8988T (cell line): ENCODE measurements around the gene CTBP1.

Experiments
- DNase-seq: peaks from one replicate; pipeline ENCODE4 v3.0.0; 2011

Gene CTBP1

DNA sequence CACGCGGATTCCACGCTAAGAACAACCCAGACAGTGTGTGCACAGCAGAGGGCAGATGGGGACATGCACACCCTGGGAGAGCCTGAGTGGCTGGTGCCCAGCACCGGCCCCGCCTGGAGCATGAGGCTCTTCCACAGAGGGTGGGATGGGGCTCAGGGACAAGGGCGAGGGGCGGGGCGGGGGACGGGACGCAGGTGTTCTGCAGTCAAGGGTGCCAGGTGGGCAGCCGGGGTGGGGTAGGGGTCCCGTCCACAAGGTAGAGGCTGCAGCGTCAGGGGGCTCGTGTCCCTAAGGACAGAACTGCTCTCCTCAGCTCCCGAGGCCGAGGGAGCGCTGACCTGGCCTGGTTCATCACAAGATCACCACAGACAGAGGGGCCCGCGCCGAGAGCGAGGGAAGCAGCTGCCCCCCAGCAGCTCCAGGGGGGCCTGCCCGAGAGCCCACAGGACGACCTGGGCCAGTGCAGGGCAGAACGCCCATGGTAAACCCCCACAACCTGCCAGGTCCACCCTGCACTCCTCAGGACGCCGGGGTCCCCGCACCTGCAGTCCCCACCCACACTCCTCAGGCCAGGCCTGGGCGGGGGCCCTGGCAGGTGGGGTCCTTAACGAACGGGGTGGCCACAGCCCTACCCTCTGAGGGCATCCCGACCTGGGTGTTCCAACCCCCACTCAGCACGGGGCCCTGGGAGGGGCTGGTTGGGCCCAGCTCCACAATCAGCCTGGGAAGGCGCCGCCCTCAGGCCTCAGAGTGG lies 26.7 kb downstream of the CTBP1 start:
- DNase-seq: no peak

DNA sequence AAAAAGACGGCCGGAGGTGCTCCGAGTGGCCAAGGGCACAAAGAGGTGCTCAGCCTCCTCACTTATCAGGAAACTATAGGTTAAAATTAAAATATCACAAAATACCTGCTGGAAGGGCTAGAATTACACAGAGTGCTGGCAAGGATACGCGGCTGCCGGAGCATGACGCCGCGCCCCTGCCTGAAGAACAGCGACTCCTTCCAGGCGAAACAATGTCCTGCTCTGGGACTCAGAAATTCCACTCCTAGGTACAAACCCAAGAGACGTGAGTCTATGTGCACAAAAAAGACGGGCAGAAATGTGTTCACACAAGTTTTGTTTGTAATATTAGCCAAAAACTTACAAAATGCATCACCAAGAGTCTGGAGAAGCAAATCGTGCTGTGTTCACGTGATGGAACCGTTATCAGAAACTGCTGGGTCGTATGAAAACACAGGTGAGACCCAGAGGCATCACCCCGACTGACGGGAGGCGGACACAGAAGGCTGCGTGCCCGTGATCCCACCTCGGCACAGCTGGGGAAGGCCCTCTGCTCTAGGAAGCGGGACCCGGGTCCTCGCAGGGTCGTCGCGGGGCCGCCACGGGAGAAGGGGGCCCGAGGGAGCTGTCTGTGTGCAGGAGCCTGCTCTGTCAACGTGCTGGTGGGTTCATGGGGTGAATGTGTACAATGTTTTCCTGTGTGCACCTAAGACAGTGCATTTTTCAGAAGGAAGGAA lies 27.6 kb downstream of the CTBP1 start:
- DNase-seq: no peak

DNA sequence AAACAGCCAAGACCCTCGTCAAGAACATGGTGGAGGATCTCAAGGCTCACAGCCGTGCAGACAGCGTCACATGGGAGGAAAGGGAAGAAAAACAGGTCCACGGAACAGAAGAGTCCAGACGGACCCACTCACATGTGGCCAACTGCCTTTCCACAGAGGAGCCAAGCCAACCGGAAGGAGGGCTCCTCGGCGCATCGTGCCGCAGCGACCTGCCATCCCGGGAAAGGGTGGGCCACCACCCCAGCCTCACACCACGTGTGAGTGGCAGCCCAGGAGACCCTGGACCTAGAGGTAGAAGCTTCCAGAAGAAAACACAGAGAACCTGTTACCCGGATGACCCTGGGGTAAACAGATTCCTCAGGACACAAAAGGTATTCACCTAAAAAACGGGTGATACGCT lies 28.4 kb downstream of the CTBP1 start:
- DNase-seq: no peak

DNA sequence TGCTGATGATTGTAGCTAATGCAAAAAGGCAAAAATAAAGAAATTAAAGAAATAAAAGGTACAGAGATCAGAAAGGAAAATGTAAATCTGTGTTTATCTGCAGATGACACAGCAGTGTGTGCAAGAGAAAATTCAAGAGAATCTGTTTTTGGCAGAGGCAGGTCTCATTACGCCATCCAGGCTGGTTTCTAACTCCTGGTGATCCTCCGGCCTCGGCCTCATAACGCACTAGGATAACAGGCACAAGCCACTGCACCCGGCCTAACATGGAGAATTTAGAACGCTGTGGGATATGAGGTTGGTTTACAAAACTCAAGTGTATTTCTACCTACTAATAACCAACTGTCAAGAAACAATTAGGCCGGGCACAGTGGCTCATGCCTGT lies 29.4 kb downstream of the CTBP1 start:
- DNase-seq: no peak

DNA sequence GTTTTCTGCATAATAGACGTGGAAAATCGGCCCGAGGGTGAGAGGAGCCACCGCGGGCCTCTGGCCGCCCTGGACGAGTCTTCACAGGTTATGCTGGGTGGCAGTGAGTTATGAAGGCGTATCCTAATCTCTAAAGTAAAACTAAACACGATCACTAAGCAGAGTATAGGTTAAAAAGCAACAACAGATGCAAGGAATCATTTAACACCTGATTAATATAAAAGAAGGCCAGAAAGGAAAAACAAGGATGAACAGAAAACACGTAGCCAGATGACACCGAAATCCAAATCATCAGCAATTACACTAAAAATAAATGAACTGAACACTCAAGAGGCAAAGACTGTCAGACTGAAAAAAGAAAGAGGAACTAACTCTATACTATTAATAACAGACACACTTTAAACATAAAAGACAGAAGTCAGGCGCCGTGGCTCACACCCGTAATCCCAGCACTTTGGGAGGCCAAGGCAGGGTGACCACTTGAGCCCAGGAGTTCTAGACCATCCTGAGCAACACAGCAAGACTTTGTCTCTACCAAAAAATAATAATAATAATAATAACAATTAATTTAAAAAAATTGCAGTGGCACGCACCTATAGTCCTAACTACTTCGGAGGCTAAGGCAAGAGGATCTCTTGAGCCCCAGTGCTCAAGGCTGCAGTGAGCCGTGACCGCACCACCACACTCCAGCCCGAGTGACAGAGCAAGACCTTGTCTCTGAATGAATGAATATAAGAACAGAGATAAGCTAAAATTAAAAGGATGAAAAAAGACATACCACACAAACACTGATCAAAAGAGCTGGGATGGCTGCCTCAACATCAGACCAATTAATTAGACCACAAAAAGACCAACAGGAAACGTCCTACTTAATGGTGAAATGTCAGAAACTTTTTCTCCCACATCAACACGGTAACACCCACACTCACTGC lies 30.0 kb downstream of the CTBP1 start:
- DNase-seq: no peak

DNA sequence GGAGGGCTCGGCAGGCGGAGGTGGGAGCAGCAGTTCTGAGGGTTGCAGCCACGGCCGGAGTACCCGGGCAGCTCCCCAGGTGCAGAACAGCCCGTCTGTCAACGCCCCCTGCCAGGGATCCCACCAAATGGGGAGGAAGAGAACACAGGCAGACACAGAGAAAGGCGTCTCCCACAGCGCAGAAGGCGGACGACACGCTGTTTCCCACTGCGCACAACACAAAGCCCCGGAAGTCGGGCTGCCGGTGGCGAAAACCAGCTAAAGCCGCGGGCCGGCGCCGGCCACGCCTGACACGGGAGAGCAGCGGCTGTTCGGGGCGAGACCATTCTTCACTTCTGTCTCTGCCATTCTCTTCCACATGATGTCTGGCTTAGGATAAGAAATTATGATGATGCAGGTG lies 31.6 kb downstream of the CTBP1 start:
- DNase-seq: no peak

DNA sequence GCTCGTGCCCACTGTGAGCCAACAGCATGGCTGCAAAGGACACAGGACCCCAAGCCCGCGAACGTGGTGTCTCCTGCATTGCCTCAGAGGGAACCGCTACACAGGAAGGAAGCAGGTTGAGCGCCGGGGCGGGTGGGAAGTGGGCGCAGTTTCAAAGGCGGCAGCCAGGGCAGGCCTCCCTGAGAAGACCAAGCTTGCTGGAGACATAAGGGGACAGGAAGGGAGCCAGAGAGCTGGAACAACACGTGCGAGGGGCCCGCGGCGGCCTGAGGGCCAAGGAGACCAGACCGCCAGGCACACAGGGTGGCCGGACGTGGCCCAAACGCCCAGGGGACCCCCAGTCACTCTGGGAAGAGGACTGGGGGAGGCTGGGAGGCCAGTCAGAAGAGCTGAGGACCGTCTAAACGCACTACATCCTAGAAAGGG lies 32.0 kb downstream of the CTBP1 start:
- DNase-seq: no peak

DNA sequence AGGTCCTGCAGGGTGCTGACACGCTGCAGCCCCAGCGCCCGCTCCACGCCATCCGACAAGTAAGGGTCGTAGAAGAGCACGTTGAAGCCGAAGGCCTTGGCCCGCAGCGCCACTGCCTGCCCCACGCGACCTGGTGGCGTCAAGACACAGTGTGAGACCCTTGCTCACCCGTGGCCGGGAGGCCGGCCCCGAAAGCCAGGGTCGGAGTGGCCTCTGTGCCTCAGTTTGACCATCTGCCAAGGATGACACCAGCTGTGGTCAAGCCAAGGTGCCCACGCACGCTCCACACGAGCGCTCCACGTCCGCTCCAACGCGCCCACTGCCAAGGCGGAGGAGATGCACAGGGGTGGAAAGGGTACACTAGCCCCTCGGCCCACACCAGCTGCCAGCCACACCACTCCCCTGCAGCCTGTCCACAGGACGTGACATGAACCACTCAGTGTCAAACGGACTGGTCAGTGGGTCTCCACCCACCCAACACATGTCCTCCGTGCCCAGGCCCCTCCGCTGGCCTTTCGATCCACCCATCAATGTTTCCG lies 32.8 kb downstream of the CTBP1 start:
- no peak for DNase-seq

DNA sequence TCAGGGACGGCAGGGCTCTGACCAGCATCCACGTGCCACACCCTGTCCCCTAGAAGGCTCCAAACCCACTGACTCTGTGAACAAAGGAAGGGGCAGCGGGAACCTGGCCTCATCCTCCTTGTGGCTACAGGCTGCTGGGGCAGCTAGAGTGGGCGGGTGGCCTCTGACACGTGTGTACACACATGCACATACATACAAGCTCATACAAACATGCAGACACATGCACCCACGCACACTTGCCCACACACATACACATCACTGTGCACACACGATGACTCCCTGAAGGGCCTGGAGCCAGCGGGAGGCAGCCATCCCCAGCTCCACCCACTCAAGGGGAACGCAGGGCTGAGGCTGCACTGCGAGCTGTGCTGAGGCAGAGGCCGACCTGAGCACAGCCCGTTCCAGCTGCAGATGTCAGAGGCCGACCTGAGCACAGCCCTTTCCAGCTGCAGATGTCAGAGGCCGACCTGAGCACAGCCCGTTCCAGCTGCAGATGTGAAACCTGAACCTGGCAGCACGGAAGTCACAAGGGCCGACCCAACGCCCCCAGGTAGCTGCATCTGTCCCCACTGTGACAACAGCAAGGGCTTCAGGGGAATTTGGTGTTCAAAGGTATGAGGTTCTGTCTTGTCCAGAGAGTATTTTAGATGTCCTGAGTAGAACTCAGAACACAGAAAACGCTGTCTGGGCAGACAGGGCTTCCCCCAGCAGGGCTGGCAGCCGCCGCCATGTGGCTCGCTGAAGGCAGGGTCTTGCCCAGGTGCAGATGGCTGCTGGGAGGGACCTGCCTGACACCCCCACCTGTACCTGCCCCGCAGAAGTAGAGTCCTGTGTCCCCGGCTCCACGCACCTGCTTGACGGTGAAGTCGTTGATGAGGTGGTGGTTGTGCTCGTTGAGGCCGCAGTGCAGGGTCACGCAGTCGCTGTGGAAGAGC lies 33.5 kb downstream of the CTBP1 start:
- DNase-seq: no peak

DNA sequence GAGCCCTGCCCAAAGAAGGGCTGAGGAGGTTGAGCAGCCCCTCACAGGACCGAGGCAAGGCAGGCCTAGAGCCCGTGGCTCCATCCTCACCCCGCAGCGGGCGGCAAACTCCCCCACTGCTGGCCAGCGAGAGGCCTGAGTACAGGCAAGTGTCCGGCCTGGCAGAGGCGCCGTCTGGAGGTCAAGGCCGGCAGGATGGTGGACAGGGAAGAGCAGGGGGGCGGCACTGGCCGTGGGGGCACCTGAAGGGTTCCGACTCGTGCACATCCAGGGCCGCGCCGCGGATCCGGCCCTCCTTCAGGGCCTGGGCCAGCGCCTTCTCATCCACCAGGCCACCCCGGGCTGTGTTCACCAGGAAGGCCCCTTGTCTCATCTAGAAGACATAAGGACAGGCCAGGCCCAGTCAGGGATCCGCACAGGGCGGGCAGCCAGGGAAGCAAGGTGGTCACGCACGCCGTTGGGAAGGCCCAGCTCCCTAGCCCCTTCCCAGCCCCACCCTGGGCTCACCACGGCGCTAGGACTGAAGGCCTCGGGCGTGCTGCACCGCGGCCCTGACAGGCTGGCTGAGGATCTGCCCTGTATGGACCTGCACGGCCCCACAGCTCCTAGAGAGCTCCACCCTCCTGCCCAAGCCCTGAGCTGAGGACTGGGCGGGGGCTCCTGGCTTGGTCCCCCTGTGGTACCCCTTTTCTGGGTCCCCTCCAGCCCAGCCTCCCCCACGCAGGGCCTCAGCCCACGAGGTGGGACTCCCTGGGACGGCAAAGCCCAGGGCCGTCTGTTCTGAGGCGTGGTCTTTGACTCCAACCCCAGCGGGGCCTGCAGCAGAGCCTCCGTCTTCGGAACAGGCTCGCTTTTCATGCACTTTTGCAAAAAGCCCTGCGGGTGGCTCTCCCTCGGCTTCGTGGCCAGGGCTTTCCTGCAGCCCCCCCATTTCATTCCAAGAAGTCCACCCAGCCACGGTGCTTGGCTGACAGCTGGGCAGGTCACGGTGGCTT lies 34.5 kb downstream of the CTBP1 start:
- no peak for DNase-seq

DNA sequence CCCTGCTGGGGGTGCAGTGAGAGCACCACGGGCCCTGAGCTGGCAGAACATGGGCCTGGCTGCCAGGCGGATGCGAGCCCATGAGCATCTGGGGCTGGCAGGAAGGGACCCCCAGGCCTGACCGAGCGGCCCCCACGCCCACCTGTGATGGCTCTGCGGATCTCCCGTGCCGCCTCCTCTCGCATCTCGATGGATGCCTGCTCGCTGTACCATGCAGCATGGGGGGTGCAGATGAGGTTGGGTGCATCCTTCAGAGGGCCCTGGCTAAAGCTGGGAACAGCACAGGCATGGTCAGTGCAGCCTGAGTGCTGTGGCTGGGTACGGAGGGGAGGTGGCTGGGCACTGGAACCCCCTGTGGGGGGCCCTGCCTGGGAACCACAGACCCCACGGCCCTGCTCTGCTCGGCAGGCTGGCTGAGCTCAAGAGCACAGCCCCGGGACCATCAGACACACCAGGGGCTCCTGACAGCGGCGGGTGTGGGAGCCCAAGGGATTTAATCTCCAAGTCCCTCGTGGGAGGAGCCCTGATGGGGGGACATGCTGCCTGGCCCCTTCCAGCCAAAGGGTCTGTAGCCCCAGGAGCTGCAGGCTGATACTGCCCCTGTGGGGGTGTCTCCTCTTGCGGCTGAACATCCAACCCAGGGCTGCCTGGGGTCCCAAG lies 35.5 kb downstream of the CTBP1 start:
- DNase-seq: no peak

DNA sequence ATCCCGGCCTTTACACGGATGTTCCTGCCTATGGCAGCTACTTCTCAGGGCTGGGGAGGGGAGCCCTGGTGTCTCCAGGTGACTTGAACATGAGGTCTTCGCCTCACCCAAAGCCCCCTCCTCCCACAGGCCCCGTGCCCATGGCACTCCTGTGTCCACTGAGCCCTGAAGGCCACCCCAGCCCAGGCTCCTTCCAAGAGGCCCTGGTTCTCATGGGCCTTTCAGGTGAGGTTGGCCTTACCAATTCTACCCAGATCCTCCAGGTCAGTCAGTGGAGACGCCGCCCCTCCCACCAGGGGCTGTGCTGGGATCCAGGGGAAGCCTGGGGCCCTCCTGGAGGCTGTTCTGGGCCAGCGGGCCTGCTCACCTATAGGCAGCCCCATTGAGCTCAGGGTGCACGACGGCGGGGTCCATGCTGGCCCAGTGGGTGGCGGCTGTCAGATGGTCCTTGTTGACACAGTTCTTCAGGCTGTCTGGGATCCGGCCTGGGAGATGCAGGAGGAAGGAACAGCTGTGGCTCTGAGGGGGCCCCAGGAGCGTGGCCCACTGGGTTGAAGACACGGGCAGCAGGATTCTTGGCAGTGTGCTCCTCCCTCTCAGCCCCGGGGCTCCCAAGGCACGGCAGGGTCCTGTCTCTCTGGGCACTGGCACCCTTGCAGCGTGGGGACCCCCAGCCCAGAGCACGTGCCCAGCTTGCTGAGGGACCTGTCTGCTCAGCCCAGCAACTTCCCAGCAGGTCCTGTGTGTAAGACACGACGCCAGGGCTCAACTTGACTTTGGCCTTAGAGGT lies 36.2 kb downstream of the CTBP1 start:
- DNase-seq: no peak

DNA sequence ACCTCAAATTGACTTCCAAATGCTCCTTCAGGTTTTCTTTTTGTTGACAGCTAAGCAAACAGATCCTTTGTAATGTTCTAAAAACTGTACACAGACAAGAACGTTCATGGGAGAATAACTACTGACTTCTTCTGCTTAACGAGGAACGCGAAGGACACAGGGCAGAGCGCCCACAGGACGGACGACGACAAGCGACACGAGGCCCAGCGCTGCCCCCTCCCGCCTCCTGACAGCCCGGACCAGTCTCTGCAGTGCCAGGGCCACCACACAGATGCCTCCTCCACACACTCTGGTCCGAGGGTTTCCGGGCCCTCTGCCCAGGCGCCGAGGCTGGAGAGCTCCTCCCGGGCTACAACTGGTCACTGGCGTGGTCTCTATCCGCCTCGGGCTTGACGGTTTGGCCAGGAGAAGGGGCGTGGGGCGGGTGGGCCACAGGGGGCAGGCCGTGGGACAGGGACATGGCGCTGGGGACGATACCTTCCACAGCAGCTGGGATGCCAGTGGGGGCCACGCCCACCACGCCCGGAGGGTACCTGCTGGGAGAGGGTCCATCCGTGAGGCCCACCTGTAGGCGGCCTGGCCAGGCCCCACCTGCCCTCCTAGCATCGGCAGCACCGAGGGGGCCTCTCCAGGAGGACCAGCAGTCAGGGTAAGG lies 36.9 kb downstream of the CTBP1 start:
- DNase-seq: no peak

DNA sequence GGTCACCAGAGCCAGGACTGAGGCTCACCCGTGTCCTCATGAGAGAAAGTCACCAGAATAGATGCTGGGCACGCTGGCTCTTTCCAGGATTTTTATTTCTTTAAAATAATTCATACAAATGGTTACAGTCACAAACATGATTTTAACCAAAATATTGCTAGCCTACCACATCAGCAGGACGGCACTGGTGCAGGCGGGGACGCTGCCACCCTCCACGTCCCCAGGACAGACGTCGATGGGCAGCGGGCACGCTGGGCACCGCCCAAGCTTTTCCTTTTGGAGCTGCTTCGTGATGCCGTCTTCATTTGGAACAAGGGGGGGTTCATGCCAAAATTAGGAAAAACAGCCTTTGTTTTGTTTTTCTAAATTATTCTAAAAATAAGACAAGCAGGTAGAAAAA lies 37.6 kb downstream of the CTBP1 start:
- no peak for DNase-seq

DNA sequence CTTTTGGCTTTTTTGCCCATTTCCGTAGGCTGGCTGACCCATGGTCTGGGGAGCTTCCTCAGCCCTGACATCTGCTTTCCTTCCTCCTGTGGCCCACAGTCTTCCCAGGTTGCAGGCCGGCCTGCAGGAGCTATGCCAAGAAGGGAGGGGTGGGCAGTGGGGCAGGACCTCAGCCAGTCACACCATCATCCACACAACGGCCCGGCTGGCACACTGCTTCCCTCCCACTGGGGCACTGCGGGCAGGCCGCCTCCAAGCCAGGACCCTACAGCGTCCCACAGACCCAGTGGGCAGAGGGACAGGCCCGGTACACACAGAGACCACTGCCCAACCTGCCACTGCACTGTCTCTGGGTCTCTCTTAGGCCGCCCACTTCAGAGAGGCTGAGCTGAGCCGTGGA lies 38.0 kb downstream of the CTBP1 start:
- DNase-seq: no peak

DNA sequence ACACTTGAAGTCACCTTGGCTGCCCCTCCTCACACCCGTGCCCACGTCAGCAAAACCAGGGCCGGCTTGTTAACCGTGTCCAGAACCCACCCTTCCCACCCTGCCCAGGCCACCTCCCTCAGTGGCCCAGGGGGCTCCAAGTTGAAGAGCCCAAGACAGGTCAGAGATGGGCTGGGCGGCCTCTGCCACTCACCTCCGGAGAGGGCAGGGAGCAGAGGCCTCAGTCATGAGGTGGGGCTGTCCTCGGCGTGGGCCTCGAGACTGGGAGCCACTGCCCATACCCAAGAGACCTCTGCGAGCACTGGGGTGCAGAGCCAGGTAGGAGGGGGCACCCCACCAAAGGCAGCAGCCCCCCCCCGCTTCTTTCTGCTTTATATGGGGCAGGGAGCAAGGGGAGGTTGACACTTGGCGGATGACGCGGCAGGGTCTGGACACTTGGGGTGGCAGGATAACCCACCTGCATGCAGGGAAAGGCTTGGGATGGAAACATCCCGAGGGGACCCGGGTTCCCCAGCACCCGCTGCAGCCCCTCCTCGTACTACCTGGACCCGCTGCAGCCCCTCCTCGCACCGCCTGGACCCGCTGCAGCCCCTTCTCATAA lies 38.6 kb downstream of the CTBP1 start:
- DNase-seq: no peak

DNA sequence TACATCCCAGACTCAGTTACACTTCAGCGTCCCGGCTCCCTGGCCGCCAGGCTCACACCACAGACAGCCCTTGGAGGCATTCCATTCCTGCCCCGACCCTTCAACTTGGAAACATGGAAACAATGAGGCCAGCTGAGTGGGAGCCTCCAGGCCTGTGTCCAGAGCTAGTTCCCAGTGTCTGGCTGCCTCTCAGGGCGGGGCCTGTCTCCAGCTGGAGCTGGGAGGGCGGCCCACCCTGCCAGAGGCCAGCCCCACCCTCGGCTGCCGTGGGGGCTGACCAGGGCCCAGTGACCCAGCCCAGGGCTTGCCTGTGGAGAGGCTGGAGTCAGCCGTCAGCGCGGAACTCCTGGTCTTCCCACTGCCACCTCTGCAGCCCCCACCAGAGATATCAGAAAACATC lies 39.1 kb downstream of the CTBP1 start:
- DNase-seq: no peak

DNA sequence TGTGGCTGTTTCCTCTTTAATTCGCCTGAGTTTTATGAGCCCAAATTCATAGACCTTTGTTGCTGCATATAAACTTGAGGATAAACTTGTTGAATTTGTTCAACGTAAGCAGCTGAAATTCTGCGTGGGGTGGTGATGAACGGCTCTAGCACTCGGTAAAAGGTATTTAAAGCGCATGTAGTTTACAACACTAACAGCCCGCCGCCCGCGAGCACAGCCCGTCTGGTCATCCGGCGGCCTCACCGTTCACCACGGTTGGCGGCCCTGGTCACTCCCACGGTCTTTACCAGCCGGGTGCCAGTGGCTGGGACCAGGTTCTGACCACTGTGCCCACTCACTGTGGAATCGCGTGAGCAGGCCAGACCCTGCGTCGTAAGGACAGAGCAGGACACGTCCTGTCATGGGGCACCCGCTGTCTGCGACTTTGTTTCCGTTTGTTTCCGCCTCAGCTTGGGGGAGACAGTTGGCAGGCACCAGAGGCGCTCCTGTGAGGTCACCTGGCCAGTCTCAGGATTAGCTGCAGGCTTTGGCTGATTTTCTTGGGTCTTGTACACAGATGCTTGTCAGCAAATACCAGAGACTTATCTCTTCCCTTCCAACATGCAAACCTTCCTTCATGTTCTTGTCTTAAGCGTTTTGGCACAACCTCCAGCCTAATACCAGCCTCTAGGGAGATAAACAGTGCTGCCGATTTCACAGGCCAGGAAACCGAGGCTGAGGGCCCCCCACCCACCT lies 39.8 kb downstream of the CTBP1 start:
- no peak for DNase-seq
